HepG2 (cell line): ENCODE data around the gene BCAS1. TPM values are rescaled to one million over a fixed set of nuclear protein-coding genes. Genes with fewer than 3 reads are reported as not detected.

Experiments
- AHDC1 ChIP-seq: sonication (generic); formaldehyde crosslinking; IDR thresholded peaks from 2 replicates; pipeline ENCODE4 v1.5.1; 2020; ENCODE audit warnings: mild to moderate bottlenecking, missing genetic modification reagents, borderline replicate concordance
- AKNA ChIP-seq: sonication (generic); formaldehyde crosslinking; IDR thresholded peaks from 2 replicates; pipeline ENCODE4 v1.4.0; 2020; ENCODE audit warnings: missing genetic modification reagents, borderline replicate concordance
- BRD4 ChIP-seq: sonication (generic); formaldehyde crosslinking; IDR thresholded peaks from 2 replicates; pipeline ENCODE4 v1.4.0; 2020; ENCODE audit warnings: missing genetic modification reagents
- CCAR2 ChIP-seq: fragments of 200-400 bp; formaldehyde crosslinking; optimal IDR thresholded peaks from 2 replicates; pipeline ENCODE3; 2018; ENCODE audit warnings: low read depth, mild to moderate bottlenecking, low read length, moderate library complexity
- DMTF1 ChIP-seq: sonication (generic); formaldehyde crosslinking; IDR thresholded peaks from 2 replicates; pipeline ENCODE4 v1.4.0; 2020; ENCODE audit warnings: mild to moderate bottlenecking, missing genetic modification reagents
- GATAD2A ChIP-seq: IDR thresholded peaks from 2 replicates; pipeline ENCODE4 v1.6.1; 2016
- PHF20 ChIP-seq: sonication (generic); formaldehyde crosslinking; IDR thresholded peaks from 2 replicates; pipeline ENCODE4 v1.5.0; 2020; ENCODE audit warnings: mild to moderate bottlenecking, missing genetic modification reagents
- PREB ChIP-seq: sonication (generic); formaldehyde crosslinking; IDR thresholded peaks from 2 replicates; pipeline ENCODE4 v1.4.0; 2020; ENCODE audit warnings: missing genetic modification reagents
- RFXAP ChIP-seq: sonication (generic); formaldehyde crosslinking; IDR thresholded peaks from 2 replicates; pipeline ENCODE4 v1.4.0; 2020; ENCODE audit warnings: missing genetic modification reagents, borderline replicate concordance
- SP4 ChIP-seq: sonication (generic); formaldehyde crosslinking; IDR thresholded peaks from 2 replicates; pipeline ENCODE4 v1.8.1; 2023; ENCODE audit warnings: mild to moderate bottlenecking, missing genetic modification reagents
- THAP11 ChIP-seq: IDR thresholded peaks from 2 replicates; pipeline ENCODE4 v1.6.1; 2016; ENCODE audit warnings: missing biosample characterization, missing genetic modification reagents
- U2AF1 ChIP-seq: fragments of 200-400 bp; formaldehyde crosslinking; optimal IDR thresholded peaks from 2 replicates; pipeline ENCODE3; 2017; ENCODE audit warnings: mild to moderate bottlenecking, low read depth, low read length
- ZNF260 ChIP-seq: sonication (generic); formaldehyde crosslinking; IDR thresholded peaks from 2 replicates; pipeline ENCODE4 v1.4.0; 2020; ENCODE audit warnings: missing genetic modification reagents, low read depth, mild to moderate bottlenecking, borderline replicate concordance
- ZNF34 ChIP-seq: sonication (generic); formaldehyde crosslinking; IDR thresholded peaks from 2 replicates; pipeline ENCODE4 v1.4.0; 2020; ENCODE audit warnings: mild to moderate bottlenecking, missing genetic modification reagents, borderline replicate concordance
- ZNF768 ChIP-seq: sonication (generic); formaldehyde crosslinking; IDR thresholded peaks from 2 replicates; pipeline ENCODE4 v1.4.0; 2020; ENCODE audit warnings: missing genetic modification reagents
- polyA plus RNA-seq, 8 experiments: library from polyadenylated mRNA; depleted of rRNA in 3 of 8; stranded (reverse) in 7 of 8; unstranded in 1 of 8; fragments of >200 nt; fragmentation: Illumina TruSeq in 4 of 8; extraction: Trizol in 4 of 8; gene quantifications; 2 replicates each; pipeline versions ENCODE4 v1.2.1 to v1.2.3, GENCODE V29; 2011 to 2016; ENCODE audit warnings: low read depth in 4 of 8, missing spikeins in 1 of 8, mixed read lengths in 1 of 8; ENCODE audit not compliant: insufficient read depth in 1 of 8
- total RNA-seq, 5 experiments: library from RNA; depleted of rRNA; stranded (reverse); fragments of >200 nt; fragmentation: Illumina TruSeq; extraction: Trizol; gene quantifications; 2 replicates each; pipeline ENCODE4 v1.2.3, GENCODE V29; 2016; ENCODE audit warnings: low read depth in 1 of 5

Gene BCAS1
- total and polyA plus RNA-seq, 2 of the 13 experiments (the other 11 are each of a cell fraction or from before 2014, with no cell fraction given), result 0.55 to 0.91 TPM

- TF ChIP-seq ZNF260 (CRISPR knock-in tag) (no peak), SP4 (CRISPR knock-in tag) (no peak), U2AF1 (no peak), THAP11 (CRISPR knock-in tag) (0 out of 2 replicates have a peak, but pooled peaks have one; percentile 25), ZNF34 (CRISPR knock-in tag) (0 out of 2 replicates have a peak, but pooled peaks have one; percentile 5), AHDC1 (CRISPR knock-in tag) (no peak), DMTF1 (no peak), PREB (no peak), CCAR2 (no peak), ZNF768 (CRISPR knock-in tag) (no peak), PHF20 (no peak), AKNA (CRISPR knock-in tag) (no peak), GATAD2A (CRISPR knock-in tag) (peak; percentile 93), RFXAP (0 out of 2 replicates have a peak, but pooled peaks have one; percentile 41), BRD4 (CRISPR knock-in tag) (peak; percentile 55; the same call in 1 of the 2 replicates)
Measured at GRCh38 chr20:54103067-54103761, 32.8 kb upstream of the BCAS1 start (continued).
